K562 (cell line): ENCODE data around the gene NEK2.
A peak's percentile ranks its signal among the peaks of the same experiment; 100 is the strongest.

Experiments
- CTCF ChIP-seq, 3 experiments: IDR thresholded peaks in 2 of 3; conservative IDR thresholded peaks in 1 of 3; 2 replicates each; pipeline ENCODE4 v1.5.1; 2011 to 2012; ENCODE audit warnings: low read length in 3 of 3, mild to moderate bottlenecking in 3 of 3, control low read depth in 2 of 3, improper control_type of control experiment in 1 of 3, inconsistent platforms in 1 of 3, low read depth in 1 of 3, mixed read lengths in 1 of 3, moderate library complexity in 1 of 3; ENCODE audit not compliant: insufficient read depth in 2 of 3
- RFX1 ChIP-seq: fragments of 450-650 bp; IDR thresholded peaks from 2 replicates; pipeline ENCODE4 v1.6.1; 2016; ENCODE audit warnings: mild to moderate bottlenecking, moderate library complexity
- USF1 ChIP-seq: sonication (generic); formaldehyde crosslinking; IDR thresholded peaks from 2 replicates; pipeline ENCODE4 v1.9.0; 2022; ENCODE audit warnings: mild to moderate bottlenecking, missing genetic modification reagents

- TF ChIP-seq RFX1 (no peak), CTCF (IDR thresholded peaks at IDR 0.05 in 2 of 3, conservative IDR thresholded peaks at IDR 0.05 in 1 of 3; ENCODE audit: insufficient read depth in 2 of 3, low read depth in 1 of 3, low read length in 3 of 3) (peak in 2 of 3 experiments; percentile 2 to 48; a peak in 2 of 6 replicates), USF1 (no peak)
Observed at GRCh38 chr1:211627259-211627658, 48.2 kb downstream of the NEK2 start.
